HG03439 (cell line): Measurements from ENCODE around the gene RPS6KB2.
A peak's percentile ranks its signal among the peaks of the same experiment; 100 is the strongest.
"Not testable (repeated sequence)": the region's sequence is repeated elsewhere in the genome, so short reads cannot be mapped to it uniquely, and the experiment has no call there.

Experiments used
- ATAC-seq: cut with Tn5 transposase; IDR thresholded peaks from one replicate; pipeline ENCODE4 v1.9.1; 2021; ENCODE audit warnings: mild to moderate bottlenecking, moderate library complexity; ENCODE audit not compliant: unreplicated experiment

Gene RPS6KB2

GRCh38 chr11:67465189-67465510, 36.9 kb downstream of the RPS6KB2 start:
- no peak for ATAC-seq

- not testable (repeated sequence) for ATAC-seq
Observed at GRCh38 chr11:67465530-67465929, 37.2 kb downstream of the RPS6KB2 start.

- ATAC-seq = no peak
Observed at GRCh38 chr11:67466367-67466766, 38.1 kb downstream of the RPS6KB2 start.

- ATAC-seq = no peak
Observed at GRCh38 chr11:67466962-67467771, 38.9 kb downstream of the RPS6KB2 start.

GRCh38 chr11:67468056-67468455, 39.8 kb downstream of the RPS6KB2 start:
- ATAC-seq = no peak

GRCh38 chr11:67468456-67468758, 40.1 kb downstream of the RPS6KB2 start:
- no peak for ATAC-seq

GRCh38 chr11:67468759-67469507, 40.6 kb downstream of the RPS6KB2 start, which contains the start of gene TMEM134:
Gene TMEM134, minus strand, starts transcription at chr11:67469251. Its CDS starts 59 bp downstream, at chr11:67469192.
- ATAC-seq = peak; percentile 60

- no peak for ATAC-seq
Observed at GRCh38 chr11:67469508-67469811, 41.2 kb downstream of the RPS6KB2 start.

- ATAC-seq = no peak
Observed at GRCh38 chr11:67470337-67471002, 42.2 kb downstream of the RPS6KB2 start.

- ATAC-seq = no peak
Observed at GRCh38 chr11:67472882-67473281, 44.6 kb downstream of the RPS6KB2 start.

- ATAC-seq = not testable (repeated sequence)
Observed at GRCh38 chr11:67476692-67477091, 48.4 kb downstream of the RPS6KB2 start.

- not testable (repeated sequence) for ATAC-seq
Observed at GRCh38 chr11:67477344-67478050, 49.2 kb downstream of the RPS6KB2 start.

- ATAC-seq = no peak
Observed at GRCh38 chr11:67482275-67482826, 54.1 kb downstream of the RPS6KB2 start.

- ATAC-seq = peak; percentile 63
Observed at GRCh38 chr11:67482827-67483798, 54.8 kb downstream of the RPS6KB2 start, which contains the start of gene AIP. Gene AIP, plus strand, starts transcription at chr11:67483026. Its CDS starts 133 bp downstream, at chr11:67483159.

- no peak for ATAC-seq
Observed at GRCh38 chr11:67483831-67484665, 55.8 kb downstream of the RPS6KB2 start.

- ATAC-seq = no peak
Observed at GRCh38 chr11:67484847-67485311, 56.6 kb downstream of the RPS6KB2 start.
